IPS-NIHi7 (cell line): ENCODE results near the gene RMI2.

Experiments used
- DNase-seq: peaks from one replicate; pipeline ENCODE4 v3.0.0; 2012; ENCODE audit warnings: mixed read lengths; ENCODE audit errors: extremely low spot score

RMI2 gene

GRCh38 chr16:11384184-11384955, 39.1 kb downstream of the RMI2 start:
- peak; percentile 7 for DNase-seq

- no peak for DNase-seq
These were observed 39.8 kb downstream of the RMI2 start for GRCh38 chr16:11384956-11385586.

DNA sequence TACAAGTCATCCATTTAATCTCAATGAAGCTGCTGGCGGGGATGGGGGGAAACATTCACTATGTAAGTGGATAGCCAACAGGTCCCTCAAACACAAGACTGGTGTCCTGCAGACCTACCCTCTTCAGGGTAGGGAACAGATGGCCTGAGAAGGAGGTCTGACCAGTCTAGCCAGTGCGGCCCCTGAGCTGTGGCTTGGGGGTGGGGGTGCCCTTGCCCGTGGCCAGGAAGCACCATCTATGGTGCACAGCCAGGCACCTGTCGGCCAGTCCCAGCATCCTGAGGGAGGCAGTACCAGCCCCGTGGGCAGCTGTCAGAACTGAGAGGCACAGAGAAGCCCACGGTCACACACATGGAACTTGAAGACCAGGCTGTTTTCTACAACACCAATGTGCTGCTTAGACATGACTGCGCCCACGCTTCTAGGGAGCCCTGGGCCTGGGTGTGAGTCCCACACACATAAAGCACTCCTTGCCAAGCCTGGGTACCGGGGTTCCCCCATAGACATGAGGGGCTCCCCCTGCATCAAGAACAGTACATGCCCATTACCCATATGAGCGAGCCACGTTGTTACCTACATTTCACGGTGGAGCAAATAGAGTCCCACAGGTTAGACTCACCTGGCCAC, 40.9 kb downstream of the RMI2 start:
- DNase-seq = no peak

DNA sequence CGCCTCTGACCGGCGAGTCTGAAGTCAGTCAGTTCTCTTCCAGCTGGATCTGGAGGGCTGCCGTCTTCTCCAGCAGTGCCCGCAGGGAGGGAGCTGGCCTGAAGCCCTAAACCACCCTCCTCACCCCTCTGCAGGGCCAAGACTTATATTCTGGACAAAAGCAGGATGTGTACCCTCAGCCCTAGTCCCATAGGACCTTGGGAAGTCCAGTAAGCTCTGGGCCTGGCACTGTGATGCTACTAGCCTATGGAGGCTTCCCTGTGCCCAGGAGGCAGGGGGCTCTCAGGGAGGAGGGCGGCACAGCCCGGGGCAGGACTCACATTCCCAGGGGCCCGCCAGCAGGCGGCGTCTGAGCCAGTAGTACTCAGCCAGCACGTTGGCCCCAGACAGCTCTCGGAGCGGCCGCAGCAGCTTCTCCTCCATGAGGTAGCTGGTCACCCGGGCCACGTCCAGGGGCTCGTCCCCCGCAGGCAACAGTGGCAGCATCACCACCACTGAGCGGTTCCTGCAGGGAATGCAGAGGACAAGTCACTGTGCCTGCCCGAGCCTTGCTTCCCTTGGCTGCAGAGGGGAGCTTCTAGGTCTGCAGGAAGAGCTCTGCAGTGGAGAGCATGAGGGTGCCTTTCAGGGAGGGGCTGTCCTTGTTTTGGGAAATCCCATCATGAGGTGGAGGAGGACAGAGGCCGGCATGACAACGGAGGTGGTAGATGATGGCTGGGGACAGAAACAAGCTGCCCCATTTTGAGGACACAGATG, 41.7 kb downstream of the RMI2 start:
- peak; percentile 92 for DNase-seq

DNA sequence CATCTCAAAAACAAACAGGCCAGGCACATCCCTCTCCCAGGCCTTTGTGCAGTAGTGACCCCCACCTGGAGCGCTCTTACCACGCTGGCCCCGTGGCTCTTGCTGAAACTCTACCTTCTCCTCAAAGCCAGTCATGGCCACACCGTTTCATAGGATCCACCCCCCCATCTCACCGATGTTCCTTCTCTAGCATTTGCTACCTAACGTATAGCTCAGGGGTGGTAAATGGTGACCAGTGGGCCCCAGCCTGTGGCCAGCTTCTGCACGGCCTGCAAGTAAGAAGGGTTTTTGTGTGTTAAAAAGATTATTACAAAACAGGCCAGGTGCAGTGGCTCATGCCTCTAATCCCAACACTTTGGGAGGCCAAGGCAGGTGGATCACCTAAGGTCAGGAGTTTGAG, 43.8 kb downstream of the RMI2 start:
- no peak for DNase-seq

DNA sequence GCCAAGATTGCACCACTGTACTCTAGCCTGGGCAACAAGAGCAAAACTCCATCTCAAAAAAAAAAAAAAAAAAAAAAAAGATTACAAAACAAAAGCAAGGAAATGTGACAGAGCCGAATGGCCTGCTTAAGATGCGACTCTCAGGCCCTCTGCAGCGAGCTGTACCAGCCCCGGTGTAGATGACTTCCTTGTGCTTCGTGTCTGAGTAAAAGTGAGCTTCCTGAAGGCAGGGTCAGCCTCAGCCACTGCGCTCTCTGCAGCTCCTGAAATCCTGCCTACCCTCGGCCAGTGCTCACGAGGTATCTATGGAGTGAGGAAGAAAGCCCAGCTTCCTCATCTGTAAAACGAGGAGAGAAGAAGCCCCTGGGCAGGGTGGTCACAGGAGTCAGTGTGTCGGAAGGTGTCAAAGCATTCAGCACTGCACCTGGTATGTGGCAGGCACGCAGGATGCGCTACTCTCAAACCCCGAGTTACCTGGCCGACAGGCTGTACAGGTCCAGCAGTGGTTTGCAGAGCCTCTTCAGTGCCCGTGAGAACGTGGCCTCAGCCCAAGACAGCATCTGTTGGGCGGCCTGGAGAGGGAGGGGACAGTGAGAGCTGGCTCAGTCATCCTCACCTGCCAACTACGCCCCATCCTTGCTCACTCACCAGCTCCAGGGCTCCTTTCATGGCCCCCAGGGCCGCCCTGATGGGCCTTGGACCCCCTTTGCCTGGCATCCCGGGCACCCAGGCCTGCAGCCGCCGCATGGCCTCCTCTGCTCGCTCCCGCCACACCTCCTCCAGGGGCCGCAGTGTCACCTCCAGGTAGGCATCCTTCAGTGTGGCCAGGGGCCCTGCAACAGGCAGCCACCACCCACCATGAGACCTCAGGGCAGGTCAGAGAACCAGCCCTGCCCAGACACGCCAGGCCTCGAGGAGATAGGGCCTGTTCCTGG, 44.6 kb downstream of the RMI2 start:
- peak; percentile 14 for DNase-seq

DNA sequence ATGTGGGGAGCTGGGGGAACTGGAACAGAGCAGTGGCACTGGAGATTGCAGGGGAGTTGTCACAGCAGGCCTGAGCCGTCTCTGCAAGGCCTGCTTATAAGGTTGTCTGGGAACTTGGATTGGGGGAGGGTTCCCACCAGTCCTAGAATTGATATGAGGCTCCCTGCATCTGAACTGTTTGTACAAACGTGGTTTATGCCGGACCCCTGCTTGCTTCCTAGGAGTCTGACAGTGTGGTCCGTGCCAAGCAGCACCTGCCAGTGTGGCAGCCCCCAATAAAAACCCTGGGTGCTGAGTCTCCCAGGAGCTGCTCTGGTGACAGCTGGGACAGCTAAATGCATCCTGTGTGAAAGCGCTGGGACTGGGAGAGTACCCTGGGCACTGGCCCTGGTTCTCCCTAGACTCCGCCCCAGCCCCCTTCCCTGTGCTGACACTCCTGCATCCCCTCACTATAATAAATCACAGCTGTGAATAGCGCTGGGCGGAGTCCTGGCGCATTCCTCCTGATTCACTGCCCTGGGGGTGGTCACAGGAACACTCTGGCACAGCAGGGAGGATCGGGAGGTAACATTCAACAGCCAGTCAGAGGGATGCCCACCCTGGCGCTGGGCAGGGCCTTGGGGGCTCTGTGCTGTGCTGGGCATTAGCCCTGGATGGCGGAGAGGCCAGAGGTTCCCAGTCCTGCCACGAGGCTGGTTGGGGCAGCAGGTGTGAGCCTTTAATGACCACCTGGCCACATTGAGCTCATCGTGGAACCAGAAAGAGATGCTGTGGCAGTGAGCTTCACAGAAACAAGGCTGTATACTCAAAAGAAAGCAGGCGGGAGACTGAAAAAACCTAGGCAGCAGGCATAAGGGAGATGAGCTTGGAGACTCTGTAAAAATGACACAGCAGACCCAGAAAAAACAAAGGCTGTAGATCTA, 45.6 kb downstream of the RMI2 start:
- peak; percentile 24 for DNase-seq

DNA sequence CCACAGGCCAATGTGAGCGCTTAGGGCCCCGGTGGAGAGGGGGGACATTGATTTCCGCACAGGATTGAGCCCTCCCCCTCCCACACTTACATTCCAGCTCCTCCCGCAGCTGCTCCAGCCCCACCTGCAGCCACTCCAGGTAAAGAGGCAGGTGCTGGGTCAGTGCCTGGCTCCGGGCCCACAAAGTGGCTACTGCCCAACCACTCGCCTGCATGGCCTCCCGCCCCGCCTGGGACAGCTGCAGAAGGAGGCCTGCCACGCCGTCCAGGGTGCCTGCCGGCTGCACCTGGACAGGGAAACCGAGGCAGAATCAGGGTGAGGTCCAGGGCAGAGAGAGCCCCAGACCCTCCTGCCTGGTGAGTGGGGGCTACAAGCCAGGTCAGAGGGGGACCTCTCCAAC, 46.3 kb downstream of the RMI2 start:
- peak; percentile 29 for DNase-seq

DNA sequence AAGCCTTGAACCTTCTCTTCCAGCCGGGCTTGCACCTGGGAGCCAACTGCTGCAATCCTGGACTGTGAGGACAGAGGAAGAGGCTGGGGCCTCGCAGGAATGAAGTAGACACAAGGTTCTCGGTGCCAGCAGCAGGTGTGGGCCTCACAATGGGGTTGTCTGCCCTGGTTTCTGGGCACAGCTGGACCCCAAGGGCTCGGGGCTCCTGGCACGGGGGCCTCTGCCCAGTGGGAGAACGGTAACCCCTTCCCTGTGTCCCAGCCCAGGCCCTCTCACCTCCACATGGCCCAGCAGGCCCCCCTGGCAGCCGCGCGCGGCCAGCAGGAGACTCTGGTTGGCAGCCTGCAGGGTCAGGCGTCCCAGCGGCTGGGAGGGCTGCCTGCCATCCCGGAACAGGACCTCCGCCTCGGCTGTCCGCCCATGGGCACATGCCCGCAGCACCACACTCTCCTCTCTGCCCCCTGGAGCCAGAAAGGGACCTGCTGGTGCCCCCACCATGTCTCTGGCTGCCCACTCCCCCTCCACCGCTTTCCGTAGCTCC, 46.9 kb downstream of the RMI2 start:
- DNase-seq = no peak

DNA sequence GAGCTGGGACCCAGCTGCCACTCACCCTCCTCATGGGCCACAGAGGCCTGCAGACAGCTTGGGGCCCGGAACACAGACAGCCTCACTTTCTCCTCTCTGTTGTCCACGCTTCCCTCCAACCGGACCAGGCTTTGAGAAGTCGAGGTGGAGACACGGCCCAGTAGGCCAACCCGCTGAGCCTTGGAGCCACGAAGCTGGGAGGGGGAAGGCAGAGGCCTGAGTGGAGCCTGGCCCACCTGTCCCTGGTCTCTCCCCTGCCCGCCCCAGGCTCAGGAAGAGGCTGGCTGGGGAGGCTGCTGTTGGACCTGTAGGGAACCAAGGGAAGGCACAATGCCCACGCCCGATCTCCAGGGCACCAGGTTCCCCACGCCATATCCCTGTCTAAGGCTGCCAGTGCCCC, 48.1 kb downstream of the RMI2 start:
- no peak for DNase-seq

DNA sequence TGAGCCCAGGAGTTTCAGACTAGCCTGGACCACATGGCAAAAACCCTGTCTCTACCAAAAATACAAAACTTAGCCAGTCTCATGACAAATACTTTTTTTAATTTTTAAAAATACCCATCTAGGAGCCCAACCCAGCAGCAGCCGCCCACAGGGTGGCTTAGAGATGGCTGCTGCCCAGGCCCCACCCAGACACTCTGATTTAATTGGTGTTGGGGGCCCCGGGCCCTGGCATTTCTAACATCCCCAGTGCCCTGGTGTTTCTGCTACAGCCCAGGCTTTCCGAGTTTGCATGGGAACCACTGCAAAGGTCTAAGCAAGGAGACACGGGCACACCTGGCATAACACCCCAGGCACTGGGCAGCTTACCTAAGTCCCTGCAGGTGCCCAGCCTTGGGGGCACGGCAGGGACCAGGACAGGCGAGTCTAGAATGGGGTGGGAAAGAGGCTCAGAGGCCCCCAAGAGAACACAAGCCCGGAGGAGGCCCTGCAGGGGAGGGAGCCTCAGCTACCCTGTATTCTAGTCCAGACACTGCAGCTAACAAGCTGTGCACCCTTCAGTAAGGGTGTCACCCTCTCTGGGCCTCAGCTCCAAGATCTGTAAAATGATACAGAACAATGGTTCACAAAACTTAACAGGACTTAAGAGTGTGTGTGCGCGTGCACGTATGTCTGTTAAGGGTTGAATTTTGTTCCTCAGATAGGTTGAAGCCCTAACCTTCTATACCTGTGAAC, 48.8 kb downstream of the RMI2 start:
- no peak for DNase-seq

- no peak for DNase-seq
These were observed 49.3 kb downstream of the RMI2 start for GRCh38 chr16:11394593-11394960.

GRCh38 chr16:11395008-11395948, 50.0 kb downstream of the RMI2 start:
- no peak for DNase-seq

DNA sequence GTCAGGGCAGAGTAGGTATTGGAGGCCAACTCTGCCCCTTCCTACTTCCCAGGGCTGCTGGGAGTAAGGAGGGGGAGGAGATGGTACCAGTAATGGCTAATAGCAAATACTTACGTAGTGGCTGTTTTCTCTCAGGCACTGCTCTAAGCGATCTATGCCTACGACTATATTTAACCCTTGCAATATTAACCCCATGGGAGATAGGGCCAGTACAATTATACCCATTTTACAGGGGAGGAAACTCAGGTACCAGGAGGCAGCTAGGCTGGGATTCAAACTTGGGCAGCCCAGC, 50.6 kb downstream of the RMI2 start:
- DNase-seq = no peak

GRCh38 chr16:11396241-11397048, 51.2 kb downstream of the RMI2 start:
- DNase-seq = peak; percentile 96

DNA sequence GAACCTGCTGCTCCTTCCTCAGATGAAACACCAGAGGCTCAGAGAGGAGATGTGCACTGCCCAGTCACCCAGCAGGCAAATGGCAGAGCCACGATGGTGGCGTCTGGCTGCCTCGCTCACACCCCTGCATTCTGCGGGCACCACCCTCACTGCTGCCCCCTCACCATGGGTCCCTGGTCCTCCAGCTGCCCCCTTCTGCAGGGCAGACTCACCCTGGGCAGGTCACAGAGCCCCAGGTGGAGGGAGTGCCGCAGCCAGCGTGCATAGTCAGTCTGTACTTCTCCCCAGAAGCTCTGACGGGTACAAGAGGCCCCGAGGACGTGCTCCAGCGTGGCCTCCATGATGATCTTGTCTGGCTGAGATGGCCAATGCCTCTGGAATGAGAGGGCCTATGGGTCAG, 52.9 kb downstream of the RMI2 start:
- DNase-seq = no peak

- no peak for DNase-seq
These were observed 53.6 kb downstream of the RMI2 start for GRCh38 chr16:11398851-11399250.
